Activated gamma-delta T cell treated with Interleukin-2 at 50 U/mL for 16 hours (primary cell): ENCODE data around the gene NOS1.

Source experiments
- DNase-seq: peaks from one replicate; pipeline ENCODE4 v3.0.0-alpha.2; 2020

The NOS1 gene

GRCh38 chr12:117363056-117363662 is 1.7 kb upstream of the NOS1 start:
- no peak for DNase-seq

GRCh38 chr12:117362391-117362790 is 965 bp upstream of the NOS1 start:
- DNase-seq: no peak

- no peak for DNase-seq
Measured at GRCh38 chr12:117361905-117362304, 479 bp upstream of the NOS1 start.

- no peak for DNase-seq
Measured at GRCh38 chr12:117360551-117361346, 677 bp downstream of the NOS1 start.

- no peak for DNase-seq
Measured at GRCh38 chr12:117360222-117360550, 1.2 kb downstream of the NOS1 start.

GRCh38 chr12:117359029-117359845 is 2.2 kb downstream of the NOS1 start:
- no peak for DNase-seq

GRCh38 chr12:117356048-117356447 is 5.4 kb downstream of the NOS1 start:
- DNase-seq: no peak

GRCh38 chr12:117352883-117353282 is 8.5 kb downstream of the NOS1 start:
- DNase-seq: no peak

GRCh38 chr12:117352206-117352605 is 9.2 kb downstream of the NOS1 start:
- DNase-seq: no peak

- DNase-seq: no peak
Measured at GRCh38 chr12:117350140-117350539, 11.3 kb downstream of the NOS1 start.

- no peak for DNase-seq
Measured at GRCh38 chr12:117347588-117347987, 13.8 kb downstream of the NOS1 start.

GRCh38 chr12:117344716-117345115 is 16.7 kb downstream of the NOS1 start:
- no peak for DNase-seq

- no peak for DNase-seq
Measured at GRCh38 chr12:117343849-117344248, 17.6 kb downstream of the NOS1 start.

GRCh38 chr12:117343296-117343695 is 18.1 kb downstream of the NOS1 start:
- no peak for DNase-seq

GRCh38 chr12:117342682-117343081 is 18.7 kb downstream of the NOS1 start:
- no peak for DNase-seq

- DNase-seq: no peak
Measured at GRCh38 chr12:117342247-117342646, 19.2 kb downstream of the NOS1 start.

- no peak for DNase-seq
Measured at GRCh38 chr12:117339104-117339503, 22.3 kb downstream of the NOS1 start.

GRCh38 chr12:117334855-117335587 is 26.4 kb downstream of the NOS1 start:
- no peak for DNase-seq

GRCh38 chr12:117334051-117334450 is 27.4 kb downstream of the NOS1 start:
- DNase-seq: no peak

GRCh38 chr12:117333331-117333881 is 28.0 kb downstream of the NOS1 start:
- DNase-seq: no peak

- DNase-seq: no peak
Measured at GRCh38 chr12:117331691-117332090, 29.7 kb downstream of the NOS1 start.

- no peak for DNase-seq
Measured at GRCh38 chr12:117330441-117331113, 30.8 kb downstream of the NOS1 start.
